PC-3 (cell line): ENCODE measurements around the gene GABRA5. TPM values are rescaled to one million over a fixed set of nuclear protein-coding genes. Genes with fewer than 3 reads are reported as not detected.

ENCODE experiments used
- ATAC-seq: fragments of 200-7000 bp; cut with Tn5 transposase; 2 replicates; pipeline ENCODE4 v1.9.1; 2020; ENCODE audit warnings: mild to moderate bottlenecking, moderate library complexity
- BruUV-seq: library from RNA; stranded (reverse); fragments of 400-500 nt; replicated peaks from 2 replicates; lab custom pipeline; 2021; lab: Mats Ljungman, UMichigan
- CTCF ChIA-PET: fragments of 300-600 bp; sonication (Branson Sonifier 250); formaldehyde crosslinking; loops from one replicate; lab custom pipeline; 2022; ENCODE audit warnings: antibody characterized with exemption; lab: Charles Lee
- POLR2A ChIA-PET: fragments of 300-600 bp; sonication (Branson Sonifier 250); formaldehyde crosslinking; loops from one replicate; lab custom pipeline; 2022; ENCODE audit warnings: antibody characterized with exemption; ENCODE audit not compliant: unreplicated experiment; lab: Charles Lee
- DNase-seq: peaks from one replicate; pipeline ENCODE4 v3.0.0-alpha.2; 2015
- H2AFZ ChIP-seq: fragments of 300-600 bp; sonication (generic); 2 replicates; pipeline ENCODE4 v1.6.0; 2016; ENCODE audit warnings: antibody characterized with exemption, low read length
- H3F3A ChIP-seq: fragments of 300-600 bp; sonication (generic); one replicate; pipeline ENCODE4 v1.6.0; 2017; ENCODE audit warnings: antibody characterized with exemption, low read length, control low read depth, mild to moderate bottlenecking; ENCODE audit not compliant: unreplicated experiment
- H3K27ac ChIP-seq: fragments of 300-600 bp; sonication (generic); 2 replicates; pipeline ENCODE4 v1.5.1; 2016; ENCODE audit warnings: mild to moderate bottlenecking, low read length
- H3K27me3 ChIP-seq: fragments of 300-600 bp; sonication (generic); 2 replicates; pipeline ENCODE4 v1.6.1; 2016; ENCODE audit warnings: low read length, mixed read lengths
- H3K36me3 ChIP-seq: fragments of 300-600 bp; sonication (generic); 2 replicates; pipeline ENCODE4 v1.6.1; 2016; ENCODE audit warnings: low read depth, mixed run types, low read length, mixed read lengths
- H3K4me1 ChIP-seq: fragments of 300-600 bp; sonication (generic); 2 replicates; pipeline ENCODE4 v1.5.1; 2016; ENCODE audit warnings: low read length; ENCODE audit not compliant: insufficient read depth
- H3K4me2 ChIP-seq: fragments of 300-600 bp; sonication (generic); 2 replicates; pipeline ENCODE4 v1.6.0; 2016; ENCODE audit warnings: low read length
- H3K4me3 ChIP-seq: fragments of 300-600 bp; sonication (generic); 2 replicates; pipeline ENCODE4 v1.5.1; 2016; ENCODE audit warnings: mild to moderate bottlenecking, low read length, mixed read lengths
- H3K79me2 ChIP-seq: fragments of 300-600 bp; sonication (generic); 2 replicates; pipeline ENCODE4 v1.6.1; 2017; ENCODE audit warnings: low read length, mixed read lengths
- H3K9ac ChIP-seq: fragments of 300-600 bp; sonication (generic); 2 replicates; pipeline ENCODE4 v1.6.0; 2016; ENCODE audit warnings: mild to moderate bottlenecking, low read length
- H3K9me2 ChIP-seq: fragments of 300-600 bp; sonication (generic); replicated peaks from 2 replicates; pipeline ENCODE4 v1.6.1; 2016; ENCODE audit warnings: mixed run types, low read length, mixed read lengths
- H3K9me3 ChIP-seq: fragments of 300-600 bp; sonication (generic); 2 replicates; pipeline ENCODE4 v1.6.1; 2016; ENCODE audit warnings: low read length, mixed read lengths
- H4K20me1 ChIP-seq: fragments of 300-600 bp; sonication (generic); 2 replicates; pipeline ENCODE4 v1.6.1; 2016; ENCODE audit warnings: low read length, mixed read lengths
- CTCF ChIP-seq: fragments of 300-600 bp; sonication (generic); conservative IDR thresholded peaks from 2 replicates; pipeline ENCODE4 v1.5.1; 2017; ENCODE audit warnings: antibody characterized with exemption, low read depth, mild to moderate bottlenecking, low read length
- EZH2 ChIP-seq: fragments of 300-600 bp; sonication (generic); IDR thresholded peaks from one replicate; pipeline ENCODE4 v1.6.1; 2017; ENCODE audit warnings: antibody characterized with exemption, mild to moderate bottlenecking, low read length; ENCODE audit not compliant: unreplicated experiment
- EZH2phosphoT487 ChIP-seq: fragments of 300-600 bp; sonication (generic); IDR thresholded peaks from 2 replicates; pipeline ENCODE4 v1.6.1; 2018; ENCODE audit warnings: mild to moderate bottlenecking, antibody characterized with exemption, low read length, borderline replicate concordance
- intact Hi-C: fragments of 100-400 bp; cut with micrococcal nuclease; formaldehyde crosslinking; loops from 2 replicates; pipeline ENCODE4 v1.9.0; 2023
- total RNA-seq: library from RNA; depleted of rRNA; stranded (reverse); fragments of >200 nt; gene quantifications from 2 replicates; pipeline ENCODE4 v1.2.3, GENCODE V29; 2014

Gene GABRA5
- total RNA-seq, 1 experiment from 2014 or later, result not detected

- H3K9me3 ChIP-seq, result no peaks in the 10 kb centered on the region
- no peak overlapping the region for H3K4me3 ChIP-seq
- no peak overlapping the region for H3K4me2 ChIP-seq
- no TSS peak for BruUV-seq
- no peak for TF ChIP-seq EZH2
- no peak for TF ChIP-seq CTCF
- TF ChIP-seq EZH2phosphoT487, result no peak
- CTCF ChIA-PET, result no interaction called here
- H2AFZ ChIP-seq, result no peak overlapping the region
- ATAC-seq, result no peak
- H3K79me2 ChIP-seq, result no peaks in the 10 kb centered on the region
- no peaks in the 10 kb centered on the region for H3F3A ChIP-seq
- no peaks in the 10 kb centered on the region for H3K9me2 ChIP-seq
- no peaks in the 10 kb centered on the region for H4K20me1 ChIP-seq
- intact Hi-C loops, result no loop called here
- no peaks in the 10 kb centered on the region for H3K4me1 ChIP-seq
- no peak overlapping the region for H3K9ac ChIP-seq
- H3K27ac ChIP-seq, result no peak overlapping the region
- no peak for DNase-seq
- no peaks in the 10 kb centered on the region for H3K27me3 ChIP-seq
- POLR2A ChIA-PET, result no interaction called here
- H3K36me3 ChIP-seq, result no peaks in the 10 kb centered on the region
Measured at GRCh38 chr15:26929588-26929987, 62.7 kb downstream of the GABRA5 start.

- BruUV-seq, result no TSS peak
Measured at GRCh38 chr15:26934848-26935247, 68.0 kb downstream of the GABRA5 start.

More at GRCh38 chr15:26934848-26935247, 68.0 kb downstream of the GABRA5 start:
- CTCF ChIA-PET, result no interaction called here
- Histone ChIP-seq H3K4me3 (no peak overlapping the region), H2AFZ (no peak overlapping the region), H3K27me3 (no peaks in the 10 kb centered on the region), H3K9me3 (no peaks in the 10 kb centered on the region), H3K9me2 (no peaks in the 10 kb centered on the region), H4K20me1 (no peaks in the 10 kb centered on the region), H3K4me2 (no peak overlapping the region), H3K9ac (no peak overlapping the region), H3F3A (no peaks in the 10 kb centered on the region), H3K4me1 (no peaks in the 10 kb centered on the region), H3K79me2 (no peaks in the 10 kb centered on the region), H3K36me3 (no peaks in the 10 kb centered on the region), H3K27ac (no peak overlapping the region)
- ATAC-seq (no peak), DNase-seq (no peak)
- intact Hi-C loops, result no loop called here
- POLR2A ChIA-PET, result no interaction called here
- no peak for TF ChIP-seq EZH2phosphoT487
- no peak for TF ChIP-seq CTCF
- TF ChIP-seq EZH2, result no peak
